GM19043 (cell line): Measurements from ENCODE around the gene S100A3.
"Not testable (repeated sequence)": the region's sequence is repeated elsewhere in the genome, so short reads cannot be mapped to it uniquely, and the experiment has no call there.

Source experiments
- ATAC-seq: cut with Tn5 transposase; IDR thresholded peaks from one replicate; pipeline ENCODE4 v1.9.1; 2021; ENCODE audit warnings: low read depth; ENCODE audit not compliant: unreplicated experiment

S100A3 gene

GRCh38 chr1:153536012-153536670 lies 12.9 kb downstream of the S100A3 start:
- no peak for ATAC-seq

DNA sequence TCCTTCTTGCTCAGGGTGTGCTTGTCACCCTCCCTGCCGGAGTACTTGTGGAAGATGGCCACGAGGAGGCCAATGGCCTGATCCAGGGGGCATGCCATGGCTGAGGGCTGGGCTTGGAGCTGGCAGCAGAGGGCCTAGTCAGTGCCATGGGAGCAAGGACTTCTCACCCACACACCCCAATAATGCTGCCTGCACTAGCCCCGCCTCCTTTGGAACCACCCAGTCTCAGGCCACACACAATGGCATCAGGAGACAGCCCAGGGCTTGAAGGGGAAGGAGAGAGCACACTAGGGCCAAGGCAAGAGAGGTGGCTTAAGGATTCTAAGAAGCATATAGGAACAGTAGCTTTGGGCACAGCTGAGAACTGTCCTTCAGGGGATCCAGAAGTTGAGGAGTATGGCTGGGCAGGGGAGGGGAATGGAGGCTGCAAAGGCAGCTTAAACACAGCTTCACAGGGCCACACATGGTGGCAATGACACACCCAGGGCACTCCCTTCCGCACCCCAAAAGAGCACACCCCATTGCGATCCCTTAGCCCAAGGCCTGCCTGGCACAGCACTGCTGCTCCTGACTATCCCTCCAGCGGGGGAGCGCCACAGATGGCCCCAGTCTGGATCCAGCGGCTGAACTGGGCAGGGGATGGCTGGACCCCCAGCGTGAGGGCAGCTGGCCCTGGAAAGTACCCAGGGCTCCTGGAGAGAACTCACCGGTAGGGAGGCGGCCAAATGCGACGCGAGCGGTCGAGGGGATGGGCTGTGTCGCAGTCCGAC lies 13.6 kb downstream of the S100A3 start, which contains the start of gene S100A6:
S100A6 (minus strand) TSS at position 750 of the 770 bp plus-strand sequence; CDS start at position 98, 652 bp downstream.
- ATAC-seq = no peak

DNA sequence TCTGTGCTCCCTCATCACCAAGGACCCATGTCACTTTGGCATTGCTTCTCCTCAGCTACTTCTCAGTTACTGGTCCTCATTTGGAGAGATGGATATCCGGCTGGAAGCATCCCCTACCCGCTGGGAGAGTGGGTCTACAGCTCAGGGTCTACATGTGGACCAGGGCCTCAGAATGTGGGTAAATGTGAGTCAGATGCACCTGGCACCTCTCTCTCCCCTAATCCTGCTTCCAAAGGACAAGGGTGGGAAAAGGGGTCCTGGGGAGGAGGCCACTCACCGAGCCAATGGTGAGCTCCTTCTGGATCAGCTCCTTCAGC lies 14.2 kb downstream of the S100A3 start:
- no peak for ATAC-seq

DNA sequence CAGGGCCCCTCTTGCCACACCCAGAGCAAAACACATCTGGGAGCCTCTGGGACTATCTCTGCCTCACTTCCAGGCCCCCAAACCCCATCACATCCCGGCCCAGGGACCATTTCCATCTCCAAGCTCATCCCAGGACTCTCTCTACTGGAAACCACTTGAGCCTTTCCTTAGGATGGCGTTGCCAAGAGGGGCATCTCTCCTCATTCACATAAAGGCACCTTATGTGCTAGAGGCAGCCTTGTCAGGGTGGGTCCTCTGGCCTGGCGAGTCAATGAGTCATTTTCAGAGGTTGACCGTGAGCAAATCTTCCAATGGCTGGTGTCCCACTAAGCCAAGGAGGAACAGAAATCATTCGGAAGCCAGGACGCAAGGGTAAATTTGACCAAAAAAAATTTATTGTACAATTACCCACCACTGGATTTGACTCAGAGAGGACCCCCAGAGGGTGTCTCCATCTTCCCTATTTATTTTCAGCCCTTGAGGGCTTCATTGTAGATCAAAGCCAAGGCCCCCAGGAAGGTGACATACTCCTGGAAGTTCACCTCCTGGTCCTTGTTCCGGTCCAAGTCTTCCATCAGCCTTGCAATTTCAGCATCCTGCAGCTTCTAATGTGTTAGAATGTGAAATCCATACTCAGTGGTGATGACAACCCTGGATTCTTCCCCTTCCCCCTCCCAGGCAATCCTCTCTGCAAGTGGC lies 14.7 kb downstream of the S100A3 start:
- ATAC-seq = no peak

DNA sequence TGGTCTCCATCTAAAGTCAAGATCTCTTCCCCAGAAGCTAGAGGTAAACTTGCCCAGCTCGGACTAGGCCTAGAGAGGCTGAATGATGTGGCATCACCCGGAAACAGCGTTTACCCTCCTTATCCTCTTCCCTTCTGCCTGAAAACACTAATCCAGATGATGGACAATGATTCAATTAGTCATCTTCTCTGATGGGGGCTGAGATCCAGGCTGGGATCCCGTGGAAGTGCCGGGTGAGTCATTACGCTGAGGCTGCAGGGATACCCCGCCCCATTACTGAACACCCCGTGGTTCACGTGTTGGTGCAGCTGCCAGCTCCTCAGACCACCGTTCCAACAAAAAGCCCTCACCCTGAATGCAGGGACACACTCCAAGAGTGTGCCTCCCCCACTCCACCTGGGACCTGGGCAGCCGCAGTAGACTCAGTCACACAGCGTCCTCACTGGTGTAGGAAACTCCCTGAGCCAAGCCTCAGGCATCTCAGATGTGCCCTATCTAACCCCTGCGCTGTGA lies 15.3 kb downstream of the S100A3 start:
- ATAC-seq = no peak

- no peak for ATAC-seq
Measured at GRCh38 chr1:153532769-153533599, 16.1 kb downstream of the S100A3 start.

- ATAC-seq = no peak
Measured at GRCh38 chr1:153532181-153532580, 16.9 kb downstream of the S100A3 start.

DNA sequence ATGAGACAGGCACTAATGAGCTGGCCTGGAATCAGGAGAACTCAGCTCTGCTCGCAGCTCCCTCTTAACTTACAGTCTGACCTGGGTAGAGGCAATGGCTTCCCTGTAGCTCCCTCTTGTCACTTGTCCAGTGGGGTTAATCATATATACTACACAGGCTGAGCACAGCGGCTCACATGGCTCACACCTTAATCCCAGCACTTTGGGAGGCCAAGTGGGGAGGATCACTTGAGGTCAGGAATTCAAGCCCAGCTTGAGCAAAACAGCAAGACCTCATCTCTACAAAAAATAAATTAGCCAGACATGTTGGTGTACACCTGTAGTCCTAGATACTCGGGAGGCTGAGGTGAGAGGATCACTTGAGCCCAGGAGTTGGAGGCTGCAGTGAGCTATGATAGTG lies 17.4 kb downstream of the S100A3 start:
- ATAC-seq = no peak

GRCh38 chr1:153527683-153528040 lies 21.4 kb downstream of the S100A3 start:
- ATAC-seq = no peak

GRCh38 chr1:153527023-153527682 lies 21.9 kb downstream of the S100A3 start:
- no peak for ATAC-seq

DNA sequence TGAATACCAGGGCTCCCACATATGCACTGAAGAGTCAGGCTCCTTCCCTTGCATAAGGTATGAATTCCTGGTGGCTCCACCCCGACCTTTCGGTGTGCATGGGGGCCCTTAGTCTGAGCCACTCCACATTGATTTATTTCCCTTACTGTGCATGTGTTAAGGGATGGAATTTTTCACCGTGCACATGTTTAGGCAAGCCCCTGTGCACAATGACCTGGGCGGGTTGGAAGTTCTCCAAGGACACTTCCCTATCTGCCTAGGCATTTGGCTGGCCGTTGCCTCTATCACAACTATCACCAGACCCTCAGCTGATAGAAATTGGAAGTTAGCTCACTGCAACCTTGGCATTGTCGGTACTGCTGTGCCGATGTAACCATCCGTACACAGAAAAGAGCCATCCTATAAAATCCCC lies 22.9 kb downstream of the S100A3 start:
- ATAC-seq = no peak

- no peak for ATAC-seq
Measured at GRCh38 chr1:153525088-153525728, 23.9 kb downstream of the S100A3 start.

DNA sequence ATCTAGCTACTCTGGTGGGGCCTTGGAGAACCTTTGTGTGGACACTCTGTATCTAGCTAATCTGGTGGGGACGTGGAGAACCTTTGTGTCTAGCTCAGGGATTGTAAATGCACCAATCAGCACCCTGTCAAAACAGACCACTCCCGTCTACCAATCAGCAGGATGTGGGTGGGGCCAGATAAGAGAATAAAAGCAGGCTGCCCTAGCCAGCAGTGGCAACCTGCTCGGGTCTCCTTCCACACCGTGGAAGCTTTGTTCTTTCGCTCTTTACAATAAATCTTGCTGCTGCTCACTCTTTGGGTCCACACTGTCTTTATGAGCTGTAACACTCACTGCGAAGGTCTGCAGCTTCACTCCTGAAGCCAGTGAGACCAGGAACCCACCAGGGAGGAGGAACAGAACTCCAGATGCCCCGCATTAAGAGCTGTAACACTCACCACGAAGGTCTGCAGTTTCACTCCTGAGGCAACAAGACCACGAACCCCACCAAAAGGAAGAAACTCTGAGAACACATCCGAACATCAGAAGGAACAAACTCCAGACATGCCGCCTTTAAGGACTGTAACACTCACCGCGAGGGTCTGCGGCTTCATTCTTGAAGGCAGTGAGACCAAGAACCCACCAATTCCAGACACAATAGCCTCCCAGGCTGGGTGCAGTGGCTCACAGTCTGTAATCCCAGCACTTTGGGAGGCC lies 26.6 kb downstream of the S100A3 start:
- not testable (repeated sequence) for ATAC-seq

- not testable (repeated sequence) for ATAC-seq
Measured at GRCh38 chr1:153521808-153522207, 27.2 kb downstream of the S100A3 start.

GRCh38 chr1:153520818-153521476 lies 28.1 kb downstream of the S100A3 start:
- no peak for ATAC-seq

- not testable (repeated sequence) for ATAC-seq
Measured at GRCh38 chr1:153520137-153520691, 28.8 kb downstream of the S100A3 start.

- ATAC-seq = no peak
Measured at GRCh38 chr1:153519242-153519641, 29.8 kb downstream of the S100A3 start.
